MM.1S (cell line): ENCODE data around the gene LTBP1.
"Not testable (repeated sequence)": the region's sequence is repeated elsewhere in the genome, so short reads cannot be mapped to it uniquely, and the experiment has no call there.

ENCODE experiments used
- DNase-seq: peaks from one replicate; pipeline ENCODE4 v3.0.0-alpha.2; 2015
- H2AFZ ChIP-seq: fragments of 300-600 bp; sonication (generic); 2 replicates; pipeline ENCODE4 v1.6.0; 2016; ENCODE audit warnings: antibody characterized with exemption, low read length
- H3F3A ChIP-seq: fragments of 300-600 bp; sonication (generic); 2 replicates; pipeline ENCODE4 v1.6.1; 2016; ENCODE audit warnings: mild to moderate bottlenecking, antibody characterized with exemption, low read length, moderate library complexity, mixed read lengths; ENCODE audit not compliant: insufficient read depth
- H3K27ac ChIP-seq: fragments of 300-600 bp; sonication (generic); 2 replicates; pipeline ENCODE4 v1.5.1; 2016; ENCODE audit warnings: mild to moderate bottlenecking, low read length
- H3K27me3 ChIP-seq: fragments of 300-600 bp; sonication (generic); replicated peaks from 2 replicates; pipeline ENCODE4 v1.6.0; 2016; ENCODE audit warnings: low read length; ENCODE audit not compliant: insufficient read depth
- H3K36me3 ChIP-seq: fragments of 300-600 bp; sonication (generic); replicated peaks from 2 replicates; pipeline ENCODE4 v1.6.1; 2016; ENCODE audit warnings: mild to moderate bottlenecking, low read length, mixed read lengths; ENCODE audit not compliant: insufficient read depth
- H3K4me1 ChIP-seq: fragments of 300-600 bp; sonication (generic); 2 replicates; pipeline ENCODE4 v1.6.1; 2016; ENCODE audit warnings: low read length, mixed read lengths
- H3K4me2 ChIP-seq: fragments of 300-600 bp; sonication (generic); 2 replicates; pipeline ENCODE4 v1.6.0; 2016; ENCODE audit warnings: low read depth, low read length
- H3K4me3 ChIP-seq: fragments of 300-600 bp; sonication (generic); 2 replicates; pipeline ENCODE4 v1.5.1; 2016; ENCODE audit warnings: low read length, mixed read lengths
- H3K79me2 ChIP-seq: fragments of 300-600 bp; sonication (generic); 2 replicates; pipeline ENCODE4 v1.6.1; 2016; ENCODE audit warnings: mixed run types, low read length, mixed read lengths
- H3K9ac ChIP-seq: fragments of 300-600 bp; sonication (generic); 2 replicates; pipeline ENCODE4 v1.6.1; 2016; ENCODE audit warnings: low read length, mixed read lengths
- H3K9me2 ChIP-seq: fragments of 300-600 bp; sonication (generic); replicated peaks from 2 replicates; pipeline ENCODE4 v1.6.1; 2016; ENCODE audit warnings: mild to moderate bottlenecking, low read length, mixed read lengths; ENCODE audit not compliant: insufficient read depth
- H3K9me3 ChIP-seq: fragments of 300-600 bp; sonication (generic); replicated peaks from 2 replicates; pipeline ENCODE4 v1.6.1; 2016; ENCODE audit warnings: mild to moderate bottlenecking, low read length, mixed read lengths; ENCODE audit not compliant: insufficient read depth
- H4K20me1 ChIP-seq: fragments of 300-600 bp; sonication (generic); 2 replicates; pipeline ENCODE4 v1.6.1; 2016; ENCODE audit warnings: mild to moderate bottlenecking, low read length, moderate library complexity, mixed read lengths; ENCODE audit not compliant: insufficient read depth
- CTCF ChIP-seq: fragments of 300-600 bp; sonication (generic); IDR thresholded peaks from 2 replicates; pipeline ENCODE4 v1.5.1; 2016; ENCODE audit warnings: antibody characterized with exemption, low read length, mixed read lengths
- EZH2 ChIP-seq: fragments of 300-600 bp; sonication (generic); optimal IDR thresholded peaks from 2 replicates; pipeline ENCODE3; 2017; ENCODE audit warnings: low read depth, mild to moderate bottlenecking, antibody characterized with exemption, low read length, mixed read lengths
- EZH2phosphoT487 ChIP-seq: fragments of 300-600 bp; sonication (generic); IDR thresholded peaks from 2 replicates; pipeline ENCODE4 v1.6.1; 2018; ENCODE audit warnings: antibody characterized with exemption, low read length

Gene LTBP1

GRCh38 chr2:33230842-33231241, 284.1 kb downstream of the LTBP1 start:
- Histone ChIP-seq H2AFZ (no peak overlapping the region), H3K4me2 (no peak overlapping the region), H4K20me1 (no peaks in the 10 kb centered on the region), H3K27ac (no peak overlapping the region), H3K4me3 (no peak overlapping the region), H3F3A (no peaks in the 10 kb centered on the region), H3K27me3 (no peaks in the 10 kb centered on the region), H3K36me3 (no peaks in the 10 kb centered on the region), H3K9me3 (no peaks in the 10 kb centered on the region), H3K9me2 (no peaks in the 10 kb centered on the region), H3K9ac (no peak overlapping the region), H3K79me2 (no peaks in the 10 kb centered on the region), H3K4me1 (no peaks in the 10 kb centered on the region)
- TF ChIP-seq EZH2, result no peak
- no peak for TF ChIP-seq CTCF
- TF ChIP-seq EZH2phosphoT487, result no peak
- DNase-seq, result no peak

GRCh38 chr2:33235559-33235958, 288.8 kb downstream of the LTBP1 start:
- H3K9me2 ChIP-seq, H3F3A ChIP-seq, H4K20me1 ChIP-seq, H3K4me3 ChIP-seq, H3K79me2 ChIP-seq, H3K9me3 ChIP-seq, H3K4me2 ChIP-seq, H3K36me3 ChIP-seq, H3K9ac ChIP-seq, H3K27me3 ChIP-seq, H2AFZ ChIP-seq, H3K4me1 ChIP-seq, H3K27ac ChIP-seq, DNase-seq: not testable (repeated sequence)

- Histone ChIP-seq H3K4me2 (no peak overlapping the region), H3K9me3 (no peaks in the 10 kb centered on the region), H2AFZ (no peak overlapping the region), H4K20me1 (no peaks in the 10 kb centered on the region), H3K27ac (no peak overlapping the region), H3K9me2 (no peaks in the 10 kb centered on the region), H3F3A (no peaks in the 10 kb centered on the region), H3K27me3 (no peaks in the 10 kb centered on the region), H3K4me1 (no peaks in the 10 kb centered on the region), H3K36me3 (no peaks in the 10 kb centered on the region), H3K9ac (no peak overlapping the region), H3K79me2 (no peaks in the 10 kb centered on the region), H3K4me3 (no peak overlapping the region)
- no peak for TF ChIP-seq EZH2
- no peak for TF ChIP-seq EZH2phosphoT487
- TF ChIP-seq CTCF, result no peak
- no peak for DNase-seq
Observed at GRCh38 chr2:33236482-33237385, 290.0 kb downstream of the LTBP1 start.

GRCh38 chr2:33238111-33238510, 291.4 kb downstream of the LTBP1 start:
- Histone ChIP-seq H3K27me3 (no peaks in the 10 kb centered on the region), H3K79me2 (no peaks in the 10 kb centered on the region), H3K9me2 (no peaks in the 10 kb centered on the region), H4K20me1 (no peaks in the 10 kb centered on the region), H3K9ac (no peak overlapping the region), H2AFZ (no peak overlapping the region), H3K36me3 (no peaks in the 10 kb centered on the region), H3K27ac (no peak overlapping the region), H3K4me3 (no peak overlapping the region), H3K9me3 (no peaks in the 10 kb centered on the region), H3K4me1 (no peaks in the 10 kb centered on the region), H3K4me2 (no peak overlapping the region), H3F3A (no peaks in the 10 kb centered on the region)
- no peak for TF ChIP-seq EZH2
- no peak for TF ChIP-seq CTCF
- no peak for TF ChIP-seq EZH2phosphoT487
- DNase-seq, result no peak
